Spleen (tissue), 11 donors: ENCODE data around the gene HAAO. TPM values are rescaled to one million over a fixed set of nuclear protein-coding genes. Genes with fewer than 3 reads are reported as not detected.

Experiments used
- DNase-seq: peaks from one replicate; pipeline ENCODE4 v3.0.0-alpha.2; 2020
- H3K27ac ChIP-seq, 8 donors: fragments of 200-600 bp; sonication (generic) in 7 of 8; 1 replicate in 4 of 8; 2 replicates in 4 of 8; pipeline versions ENCODE4 v1.5.0 to v1.8.0; 2016 to 2021; ENCODE audit warnings: inconsistent platforms in 4 of 8, mild to moderate bottlenecking in 4 of 8, moderate library complexity in 1 of 8
- H3K27me3 ChIP-seq, 7 donors: fragments of 200-600 bp; sonication (generic) in 6 of 7; replicated peaks in 1 of 7; 1 replicate in 4 of 7; 2 replicates in 3 of 7; pipeline versions ENCODE4 v1.5.0 to v1.8.0; 2016 to 2021; ENCODE audit warnings: inconsistent platforms in 3 of 7, mild to moderate bottlenecking in 1 of 7
- H3K36me3 ChIP-seq, 6 donors: fragments of 200-600 bp; sonication (generic) in 5 of 6; 1 replicate in 4 of 6; 2 replicates in 2 of 6; pipeline versions ENCODE4 v1.5.0 to v1.8.0; 2016 to 2021; ENCODE audit warnings: inconsistent platforms in 2 of 6
- H3K4me1 ChIP-seq, 6 donors: fragments of 200-600 bp; sonication (generic) in 5 of 6; 1 replicate in 3 of 6; 2 replicates in 3 of 6; pipeline versions ENCODE4 v1.5.0 to v1.8.0; 2016 to 2021; ENCODE audit warnings: inconsistent platforms in 3 of 6
- H3K4me3 ChIP-seq, 8 donors: fragments of 200-600 bp; sonication (generic) in 7 of 8; 1 replicate in 4 of 8; 2 replicates in 4 of 8; pipeline versions ENCODE4 v1.5.0 to v1.8.0; 2016 to 2021; ENCODE audit warnings: inconsistent platforms in 4 of 8, mild to moderate bottlenecking in 4 of 8, moderate library complexity in 2 of 8
- H3K9me3 ChIP-seq, 8 donors: fragments of 200-600 bp; sonication (generic) in 7 of 8; 1 replicate in 4 of 8; 2 replicates in 4 of 8; pipeline versions ENCODE4 v1.5.0 to v1.8.0; 2016 to 2021; ENCODE audit warnings: inconsistent platforms in 4 of 8
- POLR2A ChIP-seq, 3 donors: fragments of 450-650 bp; IDR thresholded peaks; one replicate each; pipeline ENCODE4 v1.5.1; 2017; ENCODE audit warnings: antibody characterized with exemption in 3 of 3, mild to moderate bottlenecking in 1 of 3
- POLR2AphosphoS5 ChIP-seq, 3 donors: sonication (generic); formaldehyde crosslinking; IDR thresholded peaks; one replicate each; pipeline ENCODE4 v1.5.1; 2017; ENCODE audit warnings: antibody characterized with exemption in 3 of 3
- WGBS, 5 donors: extraction: QIAGEN DNeasy Blood & Tissue Kit in 3 of 5; methylation state at CpG; one replicate each; pipeline versions ENCODE4 v1.1.5 to v1.1.7; 2013 to 2018; 5-methylcytosine and 5-hydroxymethylcytosine counted together
- intact Hi-C: fragments of 100-400 bp; cut with DNase I; formaldehyde crosslinking; loops from one replicate; pipeline ENCODE4 v1.15.0; 2023; ENCODE audit warnings: low total_unique reads
- polyA plus RNA-seq, 3 donors: library from polyadenylated mRNA; stranded (reverse); fragments of 200-250 nt; gene quantifications; one replicate each; pipeline ENCODE4 v1.2.1, GENCODE V29; 2013
- total RNA-seq, 7 donors: library from RNA; depleted of rRNA in 3 of 7; stranded (reverse); fragments of >200 nt in 3 of 7; fragmentation: NEBNext Ultra II Directional in 4 of 7; extraction: Animal tissue kit (Norgen Biotek cat#: 25700) in 4 of 7; gene quantifications; one replicate each; pipeline versions ENCODE4 v1.1.0 to v1.2.1, GENCODE V29; 2016 to 2021
- TF ChIP-seq, protein P1 (sequence below), 11 experiments: fragments of 200-600 bp in 7 of 11; fragments of 450-650 bp in 4 of 11; sonication (generic) in 4 of 11; IDR thresholded peaks in 8 of 11; conservative IDR thresholded peaks in 3 of 11; 1 replicate in 7 of 11; 2 replicates in 4 of 11; pipeline versions ENCODE4 v1.4.0 to v1.8.0; 2016 to 2021; ENCODE audit warnings: antibody characterized with exemption in 11 of 11, inconsistent platforms in 4 of 11, mild to moderate bottlenecking in 1 of 11
- donor health status: healthy with polysubstance abuse.
- donor health status: DM: no; HTN: no; CAD: no; lungs with moderate emphysema.
- donor health status: DM: no; HTN: no; CAD: no.
- donor health status: Bipolar disorder and iron deficiency.
- donor health status: healthy.
- donor health status: DM: no; HTN: no; CAD: no.
- donor health status: DM: yes; HTN: yes; CAD: no.

HAAO gene
- total and polyA plus RNA-seq, 10 donors = 2.4 to 12.3 (median 8.0) TPM

- Histone ChIP-seq H3K4me3 (no peak overlapping the region), H3K27me3 (no peaks in the 10 kb centered on the region), H3K9me3 (peaks cover 0 to 25% (median 4%) of the 10 kb centered on the region in 8 donors), H3K4me1 (peaks cover 0 to 15% (median 0%) of the 10 kb centered on the region in 6 donors), H3K36me3 (peaks cover 0 to 4% (median 0%) of the 10 kb centered on the region in 6 donors), H3K27ac (no peak overlapping the region)
- WGBS, 5 donors = 56 to 66% (median 64%) methylated on average over 2 of the region's 2 CpGs
- intact Hi-C loops = no loop called here
- no peak for TF ChIP-seq POLR2A (IDR thresholded peaks at IDR 0.05)
- TF ChIP-seq, protein P1, sequence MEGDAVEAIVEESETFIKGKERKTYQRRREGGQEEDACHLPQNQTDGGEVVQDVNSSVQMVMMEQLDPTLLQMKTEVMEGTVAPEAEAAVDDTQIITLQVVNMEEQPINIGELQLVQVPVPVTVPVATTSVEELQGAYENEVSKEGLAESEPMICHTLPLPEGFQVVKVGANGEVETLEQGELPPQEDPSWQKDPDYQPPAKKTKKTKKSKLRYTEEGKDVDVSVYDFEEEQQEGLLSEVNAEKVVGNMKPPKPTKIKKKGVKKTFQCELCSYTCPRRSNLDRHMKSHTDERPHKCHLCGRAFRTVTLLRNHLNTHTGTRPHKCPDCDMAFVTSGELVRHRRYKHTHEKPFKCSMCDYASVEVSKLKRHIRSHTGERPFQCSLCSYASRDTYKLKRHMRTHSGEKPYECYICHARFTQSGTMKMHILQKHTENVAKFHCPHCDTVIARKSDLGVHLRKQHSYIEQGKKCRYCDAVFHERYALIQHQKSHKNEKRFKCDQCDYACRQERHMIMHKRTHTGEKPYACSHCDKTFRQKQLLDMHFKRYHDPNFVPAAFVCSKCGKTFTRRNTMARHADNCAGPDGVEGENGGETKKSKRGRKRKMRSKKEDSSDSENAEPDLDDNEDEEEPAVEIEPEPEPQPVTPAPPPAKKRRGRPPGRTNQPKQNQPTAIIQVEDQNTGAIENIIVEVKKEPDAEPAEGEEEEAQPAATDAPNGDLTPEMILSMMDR (IDR thresholded peaks at IDR 0.05 in 8 of 11, conservative IDR thresholded peaks at IDR 0.05 in 3 of 11) = no peak
- no peak for TF ChIP-seq POLR2AphosphoS5 (IDR thresholded peaks at IDR 0.05)
- DNase-seq = no peak
Observed at GRCh38 chr2:42775186-42775585, 17.2 kb downstream of the HAAO start.

DNA sequence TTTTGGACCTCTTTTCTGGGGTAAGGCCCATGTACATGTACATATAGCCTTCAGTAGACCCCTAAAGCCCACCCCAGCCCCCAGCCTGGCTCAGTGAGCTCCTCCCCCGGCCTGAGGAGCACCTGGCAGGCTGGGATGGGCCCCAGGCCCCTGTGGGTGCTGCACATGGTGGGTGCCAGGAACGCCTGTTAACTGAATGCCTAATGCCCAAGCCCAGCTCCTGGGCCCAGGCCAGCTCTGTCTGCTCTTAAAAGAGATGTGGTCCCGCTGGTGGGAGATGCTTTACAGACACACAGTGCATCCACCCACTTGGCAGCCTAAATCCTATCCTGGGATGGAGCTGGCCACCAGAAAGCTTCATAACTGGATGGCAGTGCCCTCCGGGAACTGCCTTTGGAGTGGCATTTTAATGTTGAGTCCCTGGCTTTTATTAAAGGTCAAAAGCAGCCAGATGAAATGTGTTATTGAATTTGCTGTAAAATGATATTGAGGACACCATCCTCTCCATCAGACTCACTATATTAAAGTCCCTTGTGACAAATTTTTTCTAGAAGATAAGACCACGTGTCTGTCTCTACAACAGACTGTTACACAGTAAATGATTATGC lies 20.7 kb downstream of the HAAO start:
- Histone ChIP-seq H3K36me3 (no peaks in the 10 kb centered on the region), H3K4me3 (no peak overlapping the region), H3K4me1 (peaks cover 0 to 21% (median 0%) of the 10 kb centered on the region in 6 donors), H3K27me3 (no peaks in the 10 kb centered on the region), H3K27ac (no peak overlapping the region), H3K9me3 (no peaks in the 10 kb centered on the region)
- no peak for TF ChIP-seq POLR2A (IDR thresholded peaks at IDR 0.05)
- TF ChIP-seq, protein P1 (IDR thresholded peaks at IDR 0.05 in 8 of 11, conservative IDR thresholded peaks at IDR 0.05 in 3 of 11) = no peak
- no peak for TF ChIP-seq POLR2AphosphoS5 (IDR thresholded peaks at IDR 0.05)
- intact Hi-C loops = no loop called here
- 90 to 94% (median 93%) methylated on average over 5 of the region's 5 CpGs for WGBS, 5 donors
- DNase-seq = no peak

DNA sequence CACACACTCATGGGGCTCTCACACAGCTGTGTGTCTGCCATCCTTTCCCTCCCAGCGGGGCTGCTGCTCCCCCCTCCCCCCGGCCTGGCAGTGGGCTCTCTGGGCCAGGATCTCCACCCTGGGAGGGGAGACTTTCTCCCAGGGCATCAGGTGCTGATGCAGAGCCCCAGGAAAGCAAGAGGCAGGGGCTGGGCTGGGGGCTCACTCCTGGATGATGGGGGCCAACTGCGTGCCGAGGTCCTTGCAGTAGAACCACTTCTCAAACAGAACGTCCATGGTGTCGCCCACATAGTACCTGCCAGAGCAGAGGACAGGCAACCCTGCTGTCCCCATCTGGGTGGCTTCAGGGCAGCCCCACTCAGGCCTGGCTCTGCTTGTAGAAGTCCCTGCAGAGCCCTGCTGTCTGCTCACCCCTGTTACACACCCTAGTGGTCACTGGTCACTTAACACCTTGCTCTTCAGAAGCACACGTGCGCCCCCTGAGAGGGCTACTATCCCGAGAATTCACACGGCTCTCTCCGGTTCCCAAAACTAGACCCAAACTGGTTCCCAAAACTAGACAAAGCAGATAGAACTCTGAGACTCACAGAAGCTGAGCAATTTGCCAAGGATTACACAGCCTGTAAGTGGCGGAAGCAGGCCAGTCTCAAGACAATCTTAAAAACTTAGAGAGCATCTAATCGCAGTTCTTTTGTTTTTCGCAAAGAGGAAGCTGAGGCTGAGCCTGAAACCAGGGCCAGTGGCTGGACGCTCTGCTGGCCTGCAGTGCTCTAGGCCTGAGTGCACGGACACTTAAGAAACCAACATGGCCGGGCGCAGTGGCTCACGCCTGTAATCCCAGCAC lies 21.9 kb downstream of the HAAO start:
- DNase-seq = no peak
- intact Hi-C loops = no loop called here
- Histone ChIP-seq H3K27ac (peak overlapping the region in 2 of 8 donors; percentile 10 to 51), H3K36me3 (no peaks in the 10 kb centered on the region), H3K9me3 (no peaks in the 10 kb centered on the region), H3K4me1 (peaks cover 0 to 18% (median 0%) of the 10 kb centered on the region in 6 donors), H3K4me3 (no peak overlapping the region), H3K27me3 (no peaks in the 10 kb centered on the region)
- 72 to 87% (median 80%) methylated on average over 16 to 19 of the region's 19 CpGs for WGBS, 5 donors
- no peak for TF ChIP-seq POLR2AphosphoS5 (IDR thresholded peaks at IDR 0.05)
- TF ChIP-seq, protein P1 (IDR thresholded peaks at IDR 0.05 in 8 of 11, conservative IDR thresholded peaks at IDR 0.05 in 3 of 11) = peak in 8 of 11 experiments; percentile 20 to 48 (median 38)
